ENCODE data around the gene SEMA6D. TPM values are rescaled to one million over a fixed set of nuclear protein-coding genes. Genes with fewer than 3 reads are reported as not detected.
"Not testable (repeated sequence)": the region's sequence is repeated elsewhere in the genome, so short reads cannot be mapped to it uniquely, and the experiment has no call there.

SEMA6D gene
- total RNA-seq, 2 donors from 2014 or later = 12.2 to 14.3 TPM

GRCh38 chr15:47732248-47732647, 14.9 kb downstream of the SEMA6D start:
- no peaks in the 10 kb centered on the region for H3K27me3 ChIP-seq
- no peak for TF ChIP-seq CTCF (IDR thresholded peaks at IDR 0.05)
- no peak overlapping the region for H3K4me3 ChIP-seq
- H3K27ac ChIP-seq = peak overlapping the region in 1 of 2 donors; percentile 36
- H3K9me3 ChIP-seq = no peaks in the 10 kb centered on the region
- peaks cover 0 to 46% of the 10 kb centered on the region in 2 donors for H3K4me1 ChIP-seq
- no peaks in the 10 kb centered on the region for H3K36me3 ChIP-seq
- no peak for DNase-seq (ENCODE audit: low spot score)

- no peaks in the 10 kb centered on the region for H3K36me3 ChIP-seq
- no peaks in the 10 kb centered on the region for H3K9me3 ChIP-seq
- no peak overlapping the region for H3K4me3 ChIP-seq
- H3K4me1 ChIP-seq = peaks cover 0 to 49% of the 10 kb centered on the region in 2 donors
- no peak for TF ChIP-seq CTCF (IDR thresholded peaks at IDR 0.05)
- H3K27me3 ChIP-seq = no peaks in the 10 kb centered on the region
- H3K27ac ChIP-seq = peak overlapping the region in 1 of 2 donors; percentile 20
- DNase-seq (ENCODE audit: low spot score) = no peak
Measured at GRCh38 chr15:47733085-47733484, 15.8 kb downstream of the SEMA6D start.

- H3K9me3 ChIP-seq = no peaks in the 10 kb centered on the region
- TF ChIP-seq CTCF (IDR thresholded peaks at IDR 0.05) = no peak
Measured at GRCh38 chr15:47736143-47736786, 19.0 kb downstream of the SEMA6D start.

DNA sequence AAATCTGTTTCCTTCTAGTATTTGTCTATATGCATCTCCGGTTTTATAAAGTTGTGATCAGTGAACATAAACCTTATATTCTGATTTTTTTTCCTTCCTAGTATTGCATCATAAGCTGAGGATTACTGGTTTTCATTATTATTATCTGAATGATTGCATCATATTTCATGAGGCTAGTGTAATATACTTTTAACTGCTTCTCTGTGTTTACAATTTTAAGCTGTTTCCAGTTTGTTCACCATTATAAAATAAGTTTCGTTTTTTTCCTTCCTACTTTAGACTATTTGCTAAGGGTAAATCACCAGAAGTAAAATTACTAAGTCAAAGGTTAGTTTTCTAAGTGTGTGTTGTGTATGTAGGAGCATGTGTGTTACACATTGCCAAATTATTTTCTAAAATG, 20.2 kb downstream of the SEMA6D start:
- TF ChIP-seq CTCF (IDR thresholded peaks at IDR 0.05) = no peak
- Histone ChIP-seq H3K9me3 (no peaks in the 10 kb centered on the region), H3K27ac (peak overlapping the region in 1 of 2 donors; percentile 67), H3K4me1 (peaks cover 0 to 47% of the 10 kb centered on the region in 2 donors), H3K4me3 (no peak overlapping the region), H3K36me3 (no peaks in the 10 kb centered on the region), H3K27me3 (no peaks in the 10 kb centered on the region)
- DNase-seq (ENCODE audit: low spot score) = no peak

More at GRCh38 chr15:47736143-47736786, 19.0 kb downstream of the SEMA6D start:
- Histone ChIP-seq H3K27me3 (no peaks in the 10 kb centered on the region), H3K4me3 (no peak overlapping the region), H3K4me1 (peaks cover 0 to 40% of the 10 kb centered on the region in 2 donors), H3K27ac (peak overlapping the region; percentile 23 to 67), H3K36me3 (no peaks in the 10 kb centered on the region)
- no peak for DNase-seq (ENCODE audit: low spot score)

- Histone ChIP-seq H3K4me1 (peaks cover 0 to 55% of the 10 kb centered on the region in 2 donors), H3K27ac (peak overlapping the region; percentile 14 to 16)
- DNase-seq (ENCODE audit: low spot score) = not testable (repeated sequence)
Measured at GRCh38 chr15:47738144-47738825, 21.0 kb downstream of the SEMA6D start.

DNA sequence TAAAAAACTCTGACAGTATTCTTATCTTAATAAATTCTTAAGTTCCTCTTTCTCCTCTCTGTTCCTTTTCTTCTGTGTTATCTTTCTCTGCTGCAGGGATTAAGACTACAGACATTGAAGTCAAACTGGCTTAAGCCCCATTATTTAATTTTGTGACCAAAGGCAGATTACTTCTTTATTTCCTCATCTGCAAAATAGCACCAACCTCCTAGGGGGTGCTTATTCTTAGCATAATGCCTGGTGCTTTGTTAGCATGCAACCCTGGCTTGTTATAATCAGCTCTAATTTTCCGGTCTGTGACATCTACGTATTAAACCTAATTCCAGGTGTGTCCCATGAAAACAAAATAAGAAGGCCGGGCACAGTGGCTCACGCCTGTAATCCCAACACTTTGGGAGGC, 23.8 kb downstream of the SEMA6D start:
- Histone ChIP-seq H3K27ac (no peak overlapping the region), H3K4me1 (peaks cover 0 to 64% of the 10 kb centered on the region in 2 donors), H3K9me3 (no peaks in the 10 kb centered on the region), H3K36me3 (no peaks in the 10 kb centered on the region), H3K27me3 (no peaks in the 10 kb centered on the region), H3K4me3 (no peak overlapping the region)
- no peak for TF ChIP-seq CTCF (IDR thresholded peaks at IDR 0.05)
- DNase-seq (ENCODE audit: low spot score) = no peak

More at GRCh38 chr15:47738144-47738825, 21.0 kb downstream of the SEMA6D start:
- not testable (repeated sequence) for H3K4me3 ChIP-seq, H3K36me3 ChIP-seq, H3K9me3 ChIP-seq, H3K27me3 ChIP-seq

All from right atrium auricular region (tissue), 2 donors.